GM12875 (cell line): ENCODE data around the gene C19orf85.

ENCODE experiments used
- H3K4me3 ChIP-seq: one replicate; pipeline ENCODE4 v1.5.1; 2011; ENCODE audit warnings: low read depth, low read length, control low read depth
- TF ChIP-seq, protein P1 (sequence below): IDR thresholded peaks from 2 replicates; pipeline ENCODE4 v1.5.1; 2011; ENCODE audit warnings: low read depth, mild to moderate bottlenecking, control low read depth, inconsistent platforms, low read length, moderate library complexity, borderline replicate concordance; ENCODE audit not compliant: insufficient read depth

The C19orf85 gene

DNA sequence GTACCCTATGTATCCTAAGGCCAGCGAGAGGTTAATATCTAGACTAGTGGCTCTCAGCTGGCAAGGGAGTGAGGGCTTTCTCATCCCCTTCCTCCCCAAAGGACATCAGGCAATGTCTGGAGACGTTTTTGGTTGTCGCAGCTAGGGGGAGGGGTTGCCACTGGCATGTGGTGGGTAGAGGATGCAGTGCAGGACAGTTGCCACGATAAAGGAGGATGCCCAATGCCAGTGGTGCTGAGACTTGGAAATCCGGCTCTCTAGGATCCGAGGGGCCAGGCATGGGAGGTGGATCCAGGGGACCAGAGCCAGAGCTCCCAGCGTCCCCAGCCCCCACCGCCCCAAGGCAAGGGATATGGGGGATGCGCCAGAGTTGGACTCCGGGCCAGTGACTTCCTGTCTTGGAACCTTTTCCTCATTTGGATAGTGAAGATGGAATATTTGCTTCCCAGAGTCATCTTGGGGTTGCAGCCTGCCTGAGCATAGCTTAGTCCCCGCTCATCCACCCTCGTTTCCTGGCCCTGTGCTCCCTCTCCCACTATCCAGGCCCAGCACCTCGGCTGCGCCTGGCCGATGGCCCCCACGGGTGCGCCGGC is 28.6 kb upstream of the C19orf85 start:
- no peak overlapping the region for H3K4me3 ChIP-seq
- TF ChIP-seq, protein P1, sequence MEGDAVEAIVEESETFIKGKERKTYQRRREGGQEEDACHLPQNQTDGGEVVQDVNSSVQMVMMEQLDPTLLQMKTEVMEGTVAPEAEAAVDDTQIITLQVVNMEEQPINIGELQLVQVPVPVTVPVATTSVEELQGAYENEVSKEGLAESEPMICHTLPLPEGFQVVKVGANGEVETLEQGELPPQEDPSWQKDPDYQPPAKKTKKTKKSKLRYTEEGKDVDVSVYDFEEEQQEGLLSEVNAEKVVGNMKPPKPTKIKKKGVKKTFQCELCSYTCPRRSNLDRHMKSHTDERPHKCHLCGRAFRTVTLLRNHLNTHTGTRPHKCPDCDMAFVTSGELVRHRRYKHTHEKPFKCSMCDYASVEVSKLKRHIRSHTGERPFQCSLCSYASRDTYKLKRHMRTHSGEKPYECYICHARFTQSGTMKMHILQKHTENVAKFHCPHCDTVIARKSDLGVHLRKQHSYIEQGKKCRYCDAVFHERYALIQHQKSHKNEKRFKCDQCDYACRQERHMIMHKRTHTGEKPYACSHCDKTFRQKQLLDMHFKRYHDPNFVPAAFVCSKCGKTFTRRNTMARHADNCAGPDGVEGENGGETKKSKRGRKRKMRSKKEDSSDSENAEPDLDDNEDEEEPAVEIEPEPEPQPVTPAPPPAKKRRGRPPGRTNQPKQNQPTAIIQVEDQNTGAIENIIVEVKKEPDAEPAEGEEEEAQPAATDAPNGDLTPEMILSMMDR = no peak

DNA sequence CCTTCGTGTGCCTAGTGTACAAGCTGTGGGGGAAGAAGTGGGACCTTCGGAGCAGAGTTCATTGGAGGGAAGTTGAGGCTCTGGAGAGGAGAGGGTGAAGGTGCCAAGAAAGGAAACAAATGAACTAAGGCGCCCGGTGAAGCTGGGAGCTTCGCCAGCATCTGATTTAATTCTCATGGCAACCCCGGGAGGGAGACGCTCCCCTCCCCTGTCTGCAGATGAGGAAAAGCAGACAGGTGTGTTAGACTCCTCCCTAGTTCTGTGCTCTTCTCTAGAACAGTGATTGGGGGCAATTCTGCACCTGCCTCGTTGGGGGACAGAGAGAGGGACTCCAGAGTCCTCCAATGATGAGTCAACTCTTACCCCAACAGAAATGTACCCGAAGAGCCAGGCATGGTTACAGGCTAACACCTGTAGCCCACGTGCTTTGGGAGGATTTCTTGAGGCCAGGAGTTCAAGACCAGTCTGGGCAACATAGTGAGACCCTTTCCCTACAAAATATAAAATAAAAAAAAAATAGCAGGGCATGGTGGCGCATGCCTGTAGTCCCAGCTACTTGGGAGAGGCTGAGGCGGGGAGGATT is 27.9 kb upstream of the C19orf85 start:
- H3K4me3 ChIP-seq = no peak overlapping the region
- TF ChIP-seq, protein P1 = no peak

DNA sequence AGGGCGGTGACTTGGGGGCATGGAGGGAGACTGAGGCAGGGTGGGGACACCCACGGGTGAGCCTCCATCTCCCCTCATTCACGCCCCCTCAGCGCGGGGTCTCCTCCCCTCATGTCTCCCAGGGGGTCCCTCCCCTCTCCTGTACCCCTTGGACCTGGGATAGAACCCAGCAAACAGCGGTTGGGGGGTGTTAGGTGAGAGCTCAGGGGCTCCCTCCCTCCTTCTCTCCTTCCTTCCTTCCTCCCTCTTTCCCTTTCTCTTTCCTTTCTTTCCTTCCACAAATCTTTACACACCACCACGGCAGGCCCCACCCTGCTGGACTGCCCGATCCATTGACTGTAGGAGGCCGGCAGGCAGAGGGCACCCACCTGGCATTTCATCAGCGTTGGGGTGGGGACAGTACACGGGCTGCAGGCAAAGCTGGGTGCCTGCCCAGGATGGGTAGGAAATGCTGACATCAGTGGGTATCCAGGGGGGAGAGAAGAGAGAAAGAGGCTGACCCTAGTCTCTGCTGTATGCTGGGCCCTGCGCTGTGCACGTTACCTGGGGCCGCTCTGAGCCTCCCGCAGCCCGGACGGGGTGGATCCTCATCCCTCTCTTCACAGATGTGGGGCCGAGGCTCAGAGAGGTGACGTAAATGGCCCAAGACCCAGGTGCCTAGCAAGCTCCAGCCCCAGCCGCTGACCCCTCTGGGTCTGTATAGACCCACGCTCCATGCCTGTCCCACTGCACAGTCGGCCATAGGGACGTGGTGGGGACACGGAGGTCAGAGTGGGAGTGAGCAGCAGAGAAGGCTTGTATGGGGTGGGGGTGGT is 27.2 kb upstream of the C19orf85 start:
- no peak overlapping the region for H3K4me3 ChIP-seq
- TF ChIP-seq, protein P1 = no peak

DNA sequence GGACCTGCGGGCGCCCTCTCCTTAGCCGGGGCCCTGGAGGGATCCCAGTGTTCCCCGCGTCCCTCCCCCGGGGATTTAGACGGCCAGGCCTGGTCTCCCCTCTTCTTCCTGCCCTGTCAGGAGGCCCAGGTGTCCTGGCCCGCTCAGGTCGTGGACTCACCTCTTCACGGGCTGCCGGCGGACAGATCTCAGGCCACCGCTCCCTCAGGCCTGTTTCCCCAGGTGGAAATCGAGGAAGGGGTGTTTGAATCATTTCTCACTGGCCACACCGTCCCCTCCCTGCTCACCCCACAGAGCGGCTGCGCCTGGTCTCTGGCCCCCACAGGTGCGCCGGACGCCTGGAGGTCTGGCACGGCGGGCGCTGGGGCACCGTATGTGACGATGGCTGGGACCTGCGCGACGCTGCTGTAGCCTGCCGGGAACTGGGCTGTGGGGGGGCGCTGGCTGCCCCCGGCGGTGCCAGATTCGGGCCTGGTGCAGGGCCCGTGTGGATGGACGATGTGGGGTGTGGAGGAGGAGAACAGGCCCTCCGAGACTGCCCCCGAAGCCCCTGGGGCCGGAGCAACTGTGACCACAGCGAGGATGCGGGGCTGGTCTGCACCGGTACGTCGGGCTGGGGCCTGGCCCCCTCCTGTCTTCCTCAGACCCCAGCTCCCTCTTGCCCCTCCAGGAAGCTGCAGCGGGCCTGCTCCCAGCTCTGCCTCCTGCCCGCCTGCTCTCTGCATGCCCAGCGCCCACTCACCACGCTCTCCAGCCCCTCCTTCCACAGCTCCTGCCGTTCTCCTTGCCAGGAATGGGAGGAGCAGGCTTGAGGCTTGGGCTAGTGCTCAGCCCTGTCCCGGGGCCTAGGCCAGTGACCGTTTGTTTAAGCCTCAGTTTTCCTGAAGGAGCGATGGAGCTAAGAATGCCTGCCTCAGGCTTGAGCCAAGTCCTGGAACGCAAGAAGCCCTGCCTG is 26.2 kb upstream of the C19orf85 start:
- H3K4me3 ChIP-seq = no peak overlapping the region
- TF ChIP-seq, protein P1 = no peak

DNA sequence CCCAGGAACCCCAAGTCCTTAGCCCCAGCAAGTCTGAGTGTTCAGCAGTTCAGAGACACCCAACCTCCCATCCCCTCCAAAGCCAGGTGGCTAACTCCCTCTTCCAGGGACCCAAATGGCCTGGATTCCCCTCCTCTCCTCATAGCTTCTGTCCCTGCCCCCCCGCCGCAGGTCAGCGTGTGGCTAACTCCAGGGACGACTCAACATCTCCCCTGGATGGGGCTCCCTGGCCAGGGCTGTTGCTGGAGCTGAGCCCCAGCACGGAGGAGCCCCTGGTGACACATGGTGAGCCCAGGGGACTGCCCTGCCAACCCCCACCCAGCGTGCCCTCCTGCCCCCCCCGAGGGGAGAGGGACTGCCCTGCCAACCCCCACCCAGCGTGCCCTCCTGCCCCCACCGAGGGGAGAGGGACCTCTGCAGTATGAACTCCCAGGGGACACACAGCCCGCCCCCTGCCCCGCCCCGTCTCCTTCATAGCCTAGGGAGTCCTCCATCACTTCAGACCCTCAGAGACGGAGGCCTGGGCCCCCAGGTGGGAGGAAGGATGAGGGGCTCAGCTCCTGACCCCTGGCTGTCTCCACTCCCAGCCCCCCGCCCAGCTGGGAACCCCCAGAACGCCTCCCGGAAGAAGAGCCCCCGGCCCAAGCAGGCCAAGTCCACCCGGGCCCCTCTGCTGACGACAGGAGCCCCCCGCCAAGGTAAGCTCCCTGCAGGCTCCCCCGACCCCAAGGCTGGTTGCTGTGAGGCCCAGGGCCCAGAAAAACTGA is 25.3 kb upstream of the C19orf85 start:
- no peak overlapping the region for H3K4me3 ChIP-seq
- TF ChIP-seq, protein P1 = no peak
